OCI-LY7 (cell line): ENCODE data around the gene RGL1.

Experiments
- CTCF ChIP-seq: fragments of 200-600 bp; sonication (generic); conservative IDR thresholded peaks from 2 replicates; pipeline ENCODE4 v1.5.1; 2014; ENCODE audit warnings: mild to moderate bottlenecking, antibody characterized with exemption, low read length, moderate library complexity, mixed read lengths
- EZH2phosphoT487 ChIP-seq: fragments of 200-600 bp; sonication (generic); IDR thresholded peaks from 2 replicates; pipeline ENCODE4 v1.6.1; 2018; ENCODE audit warnings: low read depth, borderline replicate concordance, mild to moderate bottlenecking, mixed run types, antibody characterized with exemption, low read length, moderate library complexity, mixed read lengths

- TF ChIP-seq CTCF (no peak), EZH2phosphoT487 (no peak)
These were observed 1.2 kb downstream of the RGL1 start for GRCh38 chr1:183806125-183806524.
